ENCODE measurements around the gene CDH12. TPM values are rescaled to one million over a fixed set of nuclear protein-coding genes. Genes with fewer than 3 reads are reported as not detected.

The CDH12 gene
- total and polyA plus RNA-seq, 2 donors (not counting 3 experiments of a cell fraction or from before 2014, with no cell fraction given) = 0.03 TPM; not detected in 1

DNA sequence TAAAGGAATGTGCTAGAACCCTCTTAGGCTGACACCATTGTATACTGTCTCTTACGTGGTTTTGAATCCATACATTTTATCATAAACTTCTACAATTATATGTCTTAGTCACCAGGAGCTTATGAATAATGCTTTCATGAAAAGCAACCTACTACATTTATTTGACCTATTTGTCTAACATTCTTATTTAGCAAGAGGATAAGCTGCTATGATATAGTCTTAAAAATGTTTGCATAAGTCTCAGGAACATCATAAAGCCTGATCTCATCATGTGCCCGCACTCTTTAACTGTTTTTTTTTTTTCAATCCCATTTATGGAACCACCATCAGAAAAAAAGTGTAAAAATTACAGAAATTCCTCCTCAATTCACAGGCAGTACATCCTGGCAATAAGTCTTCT lies 59.7 kb downstream of the CDH12 start:
- no peak overlapping the region for H3K4me3 ChIP-seq (replicated peaks in 1 of 3; ENCODE audit: insufficient read depth in 1 of 3, low read depth in 1 of 3, low read length in 3 of 3)
- no peak overlapping the region for H3K4me2 ChIP-seq (ENCODE audit: insufficient read depth, low read length)
- no peaks in the 10 kb centered on the region for H4K20me1 ChIP-seq (replicated peaks; ENCODE audit: control insufficient read depth, extremely low read depth, insufficient read depth, low read length)
- dilution Hi-C loops (cut with MboI; ENCODE audit: extremely low pct_ligation_motif_present, low sequenced_read_pairs) (no loop called here), intact Hi-C loops (cut with micrococcal nuclease) (no loop called here)
- no peaks in the 10 kb centered on the region for H3K27me3 ChIP-seq (ENCODE audit: control insufficient read depth in 2 of 2, insufficient read depth in 2 of 2, low read length in 2 of 2)
- FAIRE-seq (no peak), DNase-seq (ENCODE audit: low read depth, low spot score) (no peak)
- no peak overlapping the region for H3K9ac ChIP-seq (replicated peaks; ENCODE audit: extremely low read depth, insufficient read depth, low read length)
- POLR2A ChIA-PET = no interaction called here
- H3K36me3 ChIP-seq (ENCODE audit: control insufficient read depth in 2 of 2, extremely low read depth in 1 of 2, insufficient read depth in 2 of 2, low read length in 2 of 2) = no peaks in the 10 kb centered on the region
- TF ChIP-seq CTCF (IDR thresholded peaks at IDR 0.05; ENCODE audit: extremely low read depth in 1 of 2, insufficient read depth in 1 of 2, low read depth in 1 of 2, low read length in 2 of 2) (no peak), POLR2AphosphoS5 (IDR thresholded peaks at IDR 0.05; ENCODE audit: insufficient read depth, low read depth, low read length) (no peak), MYC (IDR thresholded peaks at IDR 0.05; ENCODE audit: low read depth, low read length) (no peak), JUN (IDR thresholded peaks at IDR 0.05; ENCODE audit: borderline replicate concordance, insufficient read depth, insufficient read length, low read depth) (no peak), FOS (IDR thresholded peaks at IDR 0.05; ENCODE audit: borderline replicate concordance, insufficient read depth, low read length) (no peak), EZH2 (IDR thresholded peaks at IDR 0.05; ENCODE audit: borderline replicate concordance, low read depth, low read length, severe bottlenecking) (no peak), GATA2 (IDR thresholded peaks at IDR 0.05; ENCODE audit: insufficient read depth, insufficient read length, low read depth, low read length) (no peak), POLR2A (IDR thresholded peaks at IDR 0.05; ENCODE audit: low read depth, low read length) (no peak), MAX (IDR thresholded peaks at IDR 0.05; ENCODE audit: insufficient read depth, insufficient read length) (no peak)
- no peaks in the 10 kb centered on the region for H3K4me1 ChIP-seq (ENCODE audit: control insufficient read depth, extremely low read depth, insufficient read depth, low read length)
- H3K79me2 ChIP-seq (ENCODE audit: control insufficient read depth, insufficient read depth, low read length) = no peaks in the 10 kb centered on the region
- CTCF ChIA-PET = no interaction called here
- no TSS peak for BruUV-seq (replicated peaks)
- no peaks in the 10 kb centered on the region for H3K9me3 ChIP-seq (replicated peaks; ENCODE audit: control insufficient read depth, insufficient read depth, low read length)
- no peak overlapping the region for H3K27ac ChIP-seq (ENCODE audit: insufficient read depth, low read depth, low read length)
- H2AFZ ChIP-seq (ENCODE audit: low read depth, low read length) = no peak overlapping the region
- H3K9me1 ChIP-seq (replicated peaks; ENCODE audit: control insufficient read depth, extremely low read depth, insufficient read depth, low read length) = no peaks in the 10 kb centered on the region

All from endothelial cell of umbilical vein (primary cell).